ENCODE measurements around the gene CHKB. TPM values are rescaled to one million over a fixed set of nuclear protein-coding genes. Genes with fewer than 3 reads are reported as not detected.

CHKB gene
- total and polyA plus RNA-seq, 10 of the 15 experiments (the other 5 are each of a cell fraction or from before 2014, with no cell fraction given) = 10.0 to 93.9 (median 57.0) TPM

DNA sequence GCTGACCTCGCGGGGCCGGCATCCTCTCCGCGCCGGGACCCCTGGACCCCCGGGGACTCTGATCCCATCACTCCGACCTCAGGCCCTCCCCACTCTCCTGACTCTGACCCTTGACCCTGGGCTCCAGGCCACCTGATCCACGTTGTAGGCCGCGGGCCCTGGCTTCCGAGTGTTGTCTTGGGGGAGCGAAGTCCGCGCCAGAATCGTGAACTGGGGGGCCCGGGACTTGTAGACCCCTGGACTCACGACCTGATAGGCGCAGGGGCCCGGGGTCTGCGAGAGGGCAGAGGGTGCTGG, 52.1 kb downstream of the CHKB start (continued):
- no peak for TF ChIP-seq TCF12 (IDR thresholded peaks at IDR 0.05; ENCODE audit: low read depth, low read length)

DNA sequence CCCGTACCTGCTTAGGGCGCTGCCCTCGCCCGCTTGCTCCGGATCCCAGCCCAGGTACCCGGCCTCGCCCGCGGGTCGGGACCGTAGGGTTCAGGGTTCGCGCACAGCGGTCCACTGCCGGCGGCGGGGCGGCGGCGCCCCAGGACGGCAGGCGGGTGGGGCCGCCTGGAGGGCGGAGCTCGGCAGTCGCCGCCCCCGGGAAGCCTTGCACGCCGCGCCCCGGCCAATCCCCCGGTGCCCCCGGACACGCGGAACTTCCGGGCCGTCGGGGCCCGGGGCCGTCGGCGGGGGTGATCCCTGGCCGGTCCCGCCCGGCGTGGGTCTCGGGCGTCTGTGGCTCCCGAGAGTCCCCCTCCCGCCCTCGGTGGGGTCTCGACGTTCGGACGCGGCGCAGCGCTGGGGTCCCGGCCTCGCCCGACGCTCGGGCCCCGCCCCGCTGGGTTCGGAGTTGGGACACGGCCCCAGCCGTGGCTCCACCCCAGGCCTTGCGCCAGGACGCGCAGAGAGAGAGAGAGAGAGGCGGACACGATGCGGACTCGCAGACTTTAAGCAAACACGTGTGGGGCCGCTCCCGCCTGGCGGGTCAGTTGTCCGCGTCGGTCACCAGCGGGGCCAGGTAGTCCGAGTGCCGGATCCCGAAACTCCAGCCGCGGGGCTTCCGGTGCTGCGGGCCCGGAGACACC, 52.6 kb downstream of the CHKB start, which contains the start of gene TYMP:
Gene TYMP (minus strand): TSS at position 116 of the 683 bp plus-strand sequence. CDS start 303 bp downstream, outside the sequence.
- ChIA-PET POLR2A (interaction anchor here (0.7 to 6.5 kb wide), 9 partner anchors 8 to 91 kb away, joined by 3 to 232 read pairs (median 5); partner anchors contain the start of genes KLHDC7B, LMF2, NCAPH2 and SYCE3), SMC1A (ENCODE audit: uncharacterized antibody, unreplicated experiment) (interaction anchor here (5.8 kb wide), 1 partner anchor 10 kb away, joined by 58 read pairs; no protein-coding TSS in a partner anchor), RAD21 (ENCODE audit: unreplicated experiment) (interaction anchor here (1.0 to 6.3 kb wide), 3 partner anchors 10 to 91 kb away, joined by 6 to 106 read pairs (median 14); partner anchors contain the start of genes LMF2 and NCAPH2), CTCF (interaction anchor here (1.1 to 2.4 kb wide), 2 partner anchors 10 to 91 kb away, joined by 6 to 12 read pairs; no protein-coding TSS in a partner anchor)
- H4K20me1 ChIP-seq (ENCODE audit: control insufficient read depth, insufficient read depth) = no peaks in the 10 kb centered on the region
- intact Hi-C loops (cut with micrococcal nuclease; ENCODE audit: unreplicated experiment) (loop anchor here (5.0 kb wide), 2 partner anchors 32 to 52 kb away; partner anchors contain the start of genes CHKB and SYCE3), in situ Hi-C loops (cut with MboI) (loop anchor here (5.0 to 10.0 kb wide), 2 partner anchors 92 to 565 kb away; partner anchors contain the start of gene PIM3)
- H3K36me3 ChIP-seq (ENCODE audit: control insufficient read depth in 2 of 2, insufficient read depth in 2 of 2, low read length in 1 of 2) = no peaks in the 10 kb centered on the region; a peak in 3 of 4 replicates
- WGBS (ENCODE audit: insufficient coverage, insufficient replicate concordance, low lambda C conversion rate, missing lambda C conversion rate) = 2% methylated on average over 71 of the region's 92 CpGs
- peak; percentile 41 for ATAC-seq
- peaks cover 31% of the 10 kb centered on the region for H3K4me1 ChIP-seq (ENCODE audit: control insufficient read depth, insufficient read depth, low read length)
- H3K79me2 ChIP-seq (ENCODE audit: control insufficient read depth, insufficient read depth, low read length) = peaks cover 64% of the 10 kb centered on the region
- BruUV-seq (replicated peaks) = no TSS peak
- H3K4me2 ChIP-seq (ENCODE audit: control insufficient read depth, insufficient read depth) = peak within 1 kb of the TSS; percentile 71
- no peaks in the 10 kb centered on the region for H3K9me3 ChIP-seq (replicated peaks; ENCODE audit: control insufficient read depth, insufficient read depth, low read length)
- peak within 1 kb of the TSS; percentile 100 for H3K27ac ChIP-seq (ENCODE audit: control insufficient read depth, insufficient read depth)
- H3K27me3 ChIP-seq (replicated peaks in 1 of 2; ENCODE audit: control insufficient read depth in 2 of 2, insufficient read depth in 2 of 2, low read length in 1 of 2) = no peaks in the 10 kb centered on the region
- peak within 1 kb of the TSS; percentile 78 for H3K4me3 ChIP-seq
- H3K9ac ChIP-seq (ENCODE audit: control insufficient read depth, insufficient read depth, low read length) = peak within 1 kb of the TSS; percentile 100
- H2AFZ ChIP-seq (ENCODE audit: control insufficient read depth, low read depth, low read length) = peak within 1 kb of the TSS; percentile 28
- DNase-seq (ENCODE audit: low read depth, low spot score) = no peak
- no peak for FAIRE-seq
- TF ChIP-seq POLR2AphosphoS2 (IDR thresholded peaks at IDR 0.05; ENCODE audit: low read depth, low read length) = no peak; the same call in none of the 2 replicates
- TF ChIP-seq PAX5 (IDR thresholded peaks at IDR 0.05; ENCODE audit: borderline replicate concordance, low read depth, low read length) = no peak
- TF ChIP-seq KAT2A (conservative IDR thresholded peaks at IDR 0.05; ENCODE audit: control insufficient read depth, low read depth, low read length) = no peak
- TF ChIP-seq SMAD5 (IDR thresholded peaks at IDR 0.05; ENCODE audit: low read depth) = no peak; the same call in 1 of the 2 replicates
- peak; percentile 4 for TF ChIP-seq CREM (IDR thresholded peaks at IDR 0.05; ENCODE audit: low read depth)
- TF ChIP-seq ETV6 (conservative IDR thresholded peaks at IDR 0.05 in 1 of 2, IDR thresholded peaks at IDR 0.05 in 1 of 2; ENCODE audit: borderline replicate concordance in 1 of 2, low read depth in 1 of 2) = peak in 1 of 2 experiments; percentile 21; a peak in 1 of 4 replicates
- TF ChIP-seq STAT3 (IDR thresholded peaks at IDR 0.05; ENCODE audit: low read depth, low read length) = no peak
- TF ChIP-seq TBL1XR1 (IDR thresholded peaks at IDR 0.05; ENCODE audit: low read depth, low read length) = no peak
- TF ChIP-seq, protein P1, sequence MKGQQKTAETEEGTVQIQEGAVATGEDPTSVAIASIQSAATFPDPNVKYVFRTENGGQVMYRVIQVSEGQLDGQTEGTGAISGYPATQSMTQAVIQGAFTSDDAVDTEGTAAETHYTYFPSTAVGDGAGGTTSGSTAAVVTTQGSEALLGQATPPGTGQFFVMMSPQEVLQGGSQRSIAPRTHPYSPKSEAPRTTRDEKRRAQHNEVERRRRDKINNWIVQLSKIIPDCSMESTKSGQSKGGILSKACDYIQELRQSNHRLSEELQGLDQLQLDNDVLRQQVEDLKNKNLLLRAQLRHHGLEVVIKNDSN (IDR thresholded peaks at IDR 0.05; ENCODE audit: borderline replicate concordance, extremely low read length, insufficient read depth, low read depth, low read length) = no peak
- TF ChIP-seq, protein P2, sequence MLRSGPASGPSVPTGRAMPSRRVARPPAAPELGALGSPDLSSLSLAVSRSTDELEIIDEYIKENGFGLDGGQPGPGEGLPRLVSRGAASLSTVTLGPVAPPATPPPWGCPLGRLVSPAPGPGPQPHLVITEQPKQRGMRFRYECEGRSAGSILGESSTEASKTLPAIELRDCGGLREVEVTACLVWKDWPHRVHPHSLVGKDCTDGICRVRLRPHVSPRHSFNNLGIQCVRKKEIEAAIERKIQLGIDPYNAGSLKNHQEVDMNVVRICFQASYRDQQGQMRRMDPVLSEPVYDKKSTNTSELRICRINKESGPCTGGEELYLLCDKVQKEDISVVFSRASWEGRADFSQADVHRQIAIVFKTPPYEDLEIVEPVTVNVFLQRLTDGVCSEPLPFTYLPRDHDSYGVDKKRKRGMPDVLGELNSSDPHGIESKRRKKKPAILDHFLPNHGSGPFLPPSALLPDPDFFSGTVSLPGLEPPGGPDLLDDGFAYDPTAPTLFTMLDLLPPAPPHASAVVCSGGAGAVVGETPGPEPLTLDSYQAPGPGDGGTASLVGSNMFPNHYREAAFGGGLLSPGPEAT (IDR thresholded peaks at IDR 0.05; ENCODE audit: low read depth) = no peak; the same call in 1 of the 2 replicates
- TF ChIP-seq ATF7 (IDR thresholded peaks at IDR 0.05; ENCODE audit: low read depth) = no peak
- peak; percentile 32; the same call in 1 of the 2 replicates for TF ChIP-seq DPF2 (IDR thresholded peaks at IDR 0.05)
- TF ChIP-seq CREB1 (IDR thresholded peaks at IDR 0.05; ENCODE audit: low read depth) = no peak
- TF ChIP-seq SIX5 (IDR thresholded peaks at IDR 0.05; ENCODE audit: low read depth, low read length, severe bottlenecking) = no peak
- TF ChIP-seq CHD2 (IDR thresholded peaks at IDR 0.05; ENCODE audit: borderline replicate concordance, low read depth, low read length) = no peak
- TF ChIP-seq, protein P3, sequence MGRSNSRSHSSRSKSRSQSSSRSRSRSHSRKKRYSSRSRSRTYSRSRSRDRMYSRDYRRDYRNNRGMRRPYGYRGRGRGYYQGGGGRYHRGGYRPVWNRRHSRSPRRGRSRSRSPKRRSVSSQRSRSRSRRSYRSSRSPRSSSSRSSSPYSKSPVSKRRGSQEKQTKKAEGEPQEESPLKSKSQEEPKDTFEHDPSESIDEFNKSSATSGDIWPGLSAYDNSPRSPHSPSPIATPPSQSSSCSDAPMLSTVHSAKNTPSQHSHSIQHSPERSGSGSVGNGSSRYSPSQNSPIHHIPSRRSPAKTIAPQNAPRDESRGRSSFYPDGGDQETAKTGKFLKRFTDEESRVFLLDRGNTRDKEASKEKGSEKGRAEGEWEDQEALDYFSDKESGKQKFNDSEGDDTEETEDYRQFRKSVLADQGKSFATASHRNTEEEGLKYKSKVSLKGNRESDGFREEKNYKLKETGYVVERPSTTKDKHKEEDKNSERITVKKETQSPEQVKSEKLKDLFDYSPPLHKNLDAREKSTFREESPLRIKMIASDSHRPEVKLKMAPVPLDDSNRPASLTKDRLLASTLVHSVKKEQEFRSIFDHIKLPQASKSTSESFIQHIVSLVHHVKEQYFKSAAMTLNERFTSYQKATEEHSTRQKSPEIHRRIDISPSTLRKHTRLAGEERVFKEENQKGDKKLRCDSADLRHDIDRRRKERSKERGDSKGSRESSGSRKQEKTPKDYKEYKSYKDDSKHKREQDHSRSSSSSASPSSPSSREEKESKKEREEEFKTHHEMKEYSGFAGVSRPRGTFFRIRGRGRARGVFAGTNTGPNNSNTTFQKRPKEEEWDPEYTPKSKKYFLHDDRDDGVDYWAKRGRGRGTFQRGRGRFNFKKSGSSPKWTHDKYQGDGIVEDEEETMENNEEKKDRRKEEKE (IDR thresholded peaks at IDR 0.05) = no peak

All from GM12878 (cell line).